H9 (cell line): ENCODE data around the gene GNAS-AS1. TPM values are rescaled to one million over a fixed set of nuclear protein-coding genes. Genes with fewer than 3 reads are reported as not detected.
A peak's percentile ranks its signal among the peaks of the same experiment; 100 is the strongest.

Experiments used
- DNase-seq: peaks from one replicate; pipeline ENCODE4 v3.0.0-alpha.2; 2017
- H2AFZ ChIP-seq: one replicate; pipeline ENCODE4 v1.6.1; 2013; ENCODE audit warnings: mild to moderate bottlenecking, low read length, control low read depth, moderate library complexity
- H2AK5ac ChIP-seq: 2 replicates; pipeline ENCODE4 v1.6.1; 2013; ENCODE audit warnings: low read length, control low read depth, mixed read lengths; ENCODE audit not compliant: insufficient read length
- H2BK120ac ChIP-seq: one replicate; pipeline ENCODE4 v1.6.1; 2013; ENCODE audit warnings: low read depth, mild to moderate bottlenecking, low read length, control low read depth, inconsistent platforms; ENCODE audit not compliant: poor library complexity, severe bottlenecking
- H2BK12ac ChIP-seq: 2 replicates; pipeline ENCODE4 v1.6.1; 2013; ENCODE audit warnings: low read length, control low read depth, mixed read lengths, low read depth; ENCODE audit not compliant: insufficient read length
- H2BK15ac ChIP-seq: 2 replicates; pipeline ENCODE4 v1.6.1; 2013; ENCODE audit warnings: low read depth, low read length, control low read depth
- H2BK20ac ChIP-seq: one replicate; pipeline ENCODE4 v1.6.1; 2013; ENCODE audit warnings: low read depth, mild to moderate bottlenecking, low read length, control low read depth, inconsistent platforms; ENCODE audit not compliant: poor library complexity, severe bottlenecking
- H2BK5ac ChIP-seq: 2 replicates; pipeline ENCODE4 v1.6.1; 2013; ENCODE audit warnings: low read length, control low read depth, mixed read lengths; ENCODE audit not compliant: insufficient read length
- H3K14ac ChIP-seq: 2 replicates; pipeline ENCODE4 v1.6.1; 2013; ENCODE audit warnings: low read length, control low read depth; ENCODE audit not compliant: insufficient read depth
- H3K18ac ChIP-seq: 2 replicates; pipeline ENCODE4 v1.6.1; 2013; ENCODE audit warnings: low read depth, mild to moderate bottlenecking, mixed read lengths, low read length, control low read depth; ENCODE audit not compliant: insufficient read length
- H3K23ac ChIP-seq: 2 replicates; pipeline ENCODE4 v1.6.1; 2013; ENCODE audit warnings: low read length, control low read depth, mixed read lengths, low read depth; ENCODE audit not compliant: insufficient read length
- H3K23me2 ChIP-seq: 2 replicates; pipeline ENCODE4 v1.6.1; 2013; ENCODE audit warnings: low read depth, mild to moderate bottlenecking, mixed read lengths, low read length, control low read depth; ENCODE audit not compliant: insufficient read length, poor library complexity, severe bottlenecking
- H3K27ac ChIP-seq: 2 replicates; pipeline ENCODE4 v1.5.1; 2013; ENCODE audit warnings: low read length, control low read depth, mixed read lengths, low read depth; ENCODE audit not compliant: insufficient read length
- H3K27me3 ChIP-seq: 2 replicates; pipeline ENCODE4 v1.6.1; 2013; ENCODE audit warnings: low read length, control low read depth, inconsistent platforms; ENCODE audit not compliant: insufficient read depth
- H3K4ac ChIP-seq: 2 replicates; pipeline ENCODE4 v1.6.1; 2013; ENCODE audit warnings: low read depth, mild to moderate bottlenecking, control low read depth, inconsistent platforms, low read length, moderate library complexity
- H3K4me1 ChIP-seq: 2 replicates; pipeline ENCODE4 v1.6.1; 2013; ENCODE audit warnings: low read length, control low read depth, inconsistent platforms; ENCODE audit not compliant: insufficient read depth
- H3K4me2 ChIP-seq: 2 replicates; pipeline ENCODE4 v1.6.1; 2013; ENCODE audit warnings: low read length, control low read depth, mixed read lengths; ENCODE audit not compliant: insufficient read length, insufficient read depth
- H3K56ac ChIP-seq: 2 replicates; pipeline ENCODE4 v1.6.1; 2013; ENCODE audit warnings: low read depth, mild to moderate bottlenecking, mixed read lengths, low read length, control low read depth; ENCODE audit not compliant: insufficient read length
- H3K79me1 ChIP-seq: 2 replicates; pipeline ENCODE4 v1.6.1; 2013; ENCODE audit warnings: low read depth, mild to moderate bottlenecking, moderate library complexity, low read length, control low read depth, inconsistent platforms; ENCODE audit not compliant: insufficient read depth, poor library complexity, severe bottlenecking
- H3K79me2 ChIP-seq: 2 replicates; pipeline ENCODE4 v1.6.1; 2013; ENCODE audit warnings: low read length, control low read depth, inconsistent platforms; ENCODE audit not compliant: insufficient read depth
- H3K9ac ChIP-seq: 2 replicates; pipeline ENCODE4 v1.6.1; 2013; ENCODE audit warnings: low read length, control low read depth, mixed read lengths; ENCODE audit not compliant: insufficient read length; ENCODE audit errors: extremely low read depth
- H3K9me3 ChIP-seq: one replicate; pipeline ENCODE4 v1.6.1; 2013; ENCODE audit warnings: low read depth, low read length, inconsistent platforms; ENCODE audit not compliant: control insufficient read depth
- H3T11ph ChIP-seq: one replicate; pipeline ENCODE4 v1.6.1; 2013; ENCODE audit warnings: mild to moderate bottlenecking, low read length, control low read depth, inconsistent platforms
- H4K20me1 ChIP-seq: one replicate; pipeline ENCODE4 v1.6.1; 2013; ENCODE audit not compliant: control insufficient read depth, insufficient read length, insufficient read depth
- H4K5ac ChIP-seq: 2 replicates; pipeline ENCODE4 v1.6.1; 2013; ENCODE audit warnings: low read depth, mild to moderate bottlenecking, mixed read lengths, low read length, control low read depth; ENCODE audit not compliant: insufficient read length
- H4K8ac ChIP-seq: replicated peaks from 2 replicates; pipeline ENCODE4 v1.6.1; 2013; ENCODE audit warnings: low read length, control low read depth, mixed read lengths, low read depth; ENCODE audit not compliant: insufficient read length
- H4K91ac ChIP-seq: 2 replicates; pipeline ENCODE4 v1.6.1; 2013; ENCODE audit warnings: low read depth, mild to moderate bottlenecking, moderate library complexity, mixed read lengths, low read length, control low read depth; ENCODE audit not compliant: insufficient read length
- H3K27ac Mint-ChIP-seq, 3 experiments: 2 replicates in 2 of 3; 3 replicates in 1 of 3; pipeline ENCODE4 v1.8.0; 2020 to 2021; ENCODE audit warnings: mixed read lengths in 3 of 3, mild to moderate bottlenecking in 1 of 3, moderate library complexity in 1 of 3
- H3K27me3 Mint-ChIP-seq: 2 replicates; pipeline ENCODE4 v1.8.0; 2021; ENCODE audit warnings: low read depth, mild to moderate bottlenecking, moderate library complexity, mixed read lengths
- H3K36me3 Mint-ChIP-seq, 3 experiments: 2 replicates in 2 of 3; 3 replicates in 1 of 3; pipeline ENCODE4 v1.8.0; 2020 to 2021; ENCODE audit warnings: low read depth in 3 of 3, mixed read lengths in 3 of 3; ENCODE audit not compliant: insufficient read depth in 1 of 3
- H3K4me1 Mint-ChIP-seq, 2 experiments: 2 replicates each; pipeline ENCODE4 v1.8.0; 2020; ENCODE audit warnings: mixed read lengths in 2 of 2
- H3K4me3 Mint-ChIP-seq, 2 experiments: 2 replicates in 1 of 2; 3 replicates in 1 of 2; pipeline ENCODE4 v1.8.0; 2020 to 2021; ENCODE audit warnings: mild to moderate bottlenecking in 2 of 2, mixed read lengths in 2 of 2, moderate library complexity in 1 of 2
- H3K9me3 Mint-ChIP-seq, 2 experiments: 2 replicates in 1 of 2; 3 replicates in 1 of 2; pipeline ENCODE4 v1.8.0; 2020; ENCODE audit warnings: mild to moderate bottlenecking in 2 of 2, mixed read lengths in 2 of 2, moderate library complexity in 1 of 2
- WGBS: extraction: QIAGEN DNeasy Blood & Tissue Kit; methylation state at CpG from one replicate; pipeline ENCODE4 v1.1.7; 2013; ENCODE audit warnings: missing lambda C conversion rate, low lambda C conversion rate, mixed read lengths; ENCODE audit not compliant: insufficient read length; ENCODE audit errors: extremely low coverage; 5-methylcytosine and 5-hydroxymethylcytosine counted together
- total RNA-seq: library from RNA; stranded (reverse); gene quantifications from 2 replicates; pipeline ENCODE4 v1.2.1, GENCODE V29; 2021
- TF ChIP-seq, protein P1 (sequence below): fragments of 200-600 bp; sonication (generic); conservative IDR thresholded peaks from 3 replicates; pipeline ENCODE4 v1.8.0; 2021; ENCODE audit warnings: antibody characterized with exemption, mild to moderate bottlenecking

GNAS-AS1 gene
- total RNA-seq, 1 experiment from 2014 or later = 11.3 TPM

DNA sequence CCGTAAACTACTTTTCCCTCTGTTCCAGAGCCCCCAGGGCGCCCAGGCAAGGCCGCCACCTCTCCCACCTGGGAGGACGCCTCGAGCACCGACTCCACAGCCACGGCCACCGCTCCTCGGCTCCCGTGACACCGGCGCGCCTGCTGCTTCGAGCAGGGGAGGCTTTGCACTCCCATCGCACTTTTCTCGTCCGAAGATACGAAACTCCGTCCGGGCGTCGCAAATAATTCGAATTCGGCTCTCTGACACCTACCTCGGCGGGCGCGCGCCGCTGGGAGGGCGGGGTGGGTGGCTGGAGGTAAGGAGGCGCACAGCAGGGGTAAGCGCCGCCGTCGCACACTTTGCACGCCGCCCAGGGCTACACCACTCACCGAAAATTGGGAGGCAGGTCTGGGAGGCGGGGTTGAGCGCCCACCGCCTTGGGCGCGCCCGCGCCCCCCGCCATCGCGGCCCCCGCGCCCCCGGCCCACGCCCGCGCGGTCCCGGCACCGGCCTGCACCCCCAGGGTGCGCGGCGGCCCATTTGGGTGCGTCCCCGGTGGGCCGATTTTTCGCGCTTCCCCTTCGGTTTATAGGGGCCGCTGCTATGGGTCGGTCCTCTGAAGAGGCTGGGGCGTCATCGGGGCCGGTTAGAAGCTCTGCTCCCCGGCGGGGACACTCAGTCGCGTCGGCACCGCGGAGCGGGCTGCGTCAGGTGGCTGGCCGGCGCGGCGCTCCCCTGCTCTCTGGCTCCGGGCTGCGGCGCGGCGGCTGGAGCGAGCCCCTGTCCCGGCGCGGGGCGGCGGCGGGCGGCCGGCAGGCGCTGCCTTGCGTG lies 38.0 kb upstream of the GNAS-AS1 start:
- peaks cover 10 to 33% (median 13%) of the 10 kb centered on the region in 3 experiments for H3K36me3 Mint-ChIP-seq
- Histone ChIP-seq H3K79me2 (peaks cover 5% of the 10 kb centered on the region; the same call in 1 of the 2 replicates), H3K4ac (no peak overlapping the region), H4K5ac (no peak overlapping the region), H3K79me1 (no peaks in the 10 kb centered on the region), H3K4me1 (peaks cover under 1% of the 10 kb centered on the region; the same call in 1 of the 2 replicates), H2BK120ac (no peak overlapping the region), H4K20me1 (no peaks in the 10 kb centered on the region), H3K4me2 (peak overlapping the region; percentile 22), H2BK15ac (no peak overlapping the region), H2BK5ac (no peak overlapping the region), H2AK5ac (no peak overlapping the region), H3K23me2 (peaks cover 6% of the 10 kb centered on the region), H3K18ac (no peak overlapping the region), H3T11ph (no peak overlapping the region), H3K9me3 (no peaks in the 10 kb centered on the region), H3K9ac (peak overlapping the region; percentile 18), H4K8ac (no peak overlapping the region), H3K23ac (no peak overlapping the region), H4K91ac (no peak overlapping the region), H3K14ac (no peak overlapping the region; the same call in 1 of the 2 replicates), H3K27me3 (no peaks in the 10 kb centered on the region; the same call in 1 of the 2 replicates), H2AFZ (no peak overlapping the region), H2BK12ac (no peak overlapping the region), H3K56ac (no peak overlapping the region), H3K27ac (no peak overlapping the region), H2BK20ac (no peak overlapping the region)
- H3K27me3 Mint-ChIP-seq = no peaks in the 10 kb centered on the region; the same call in 1 of the 2 replicates
- H3K4me3 Mint-ChIP-seq = peak overlapping the region; percentile 83 to 86
- WGBS = no CpG with 5 or more reads among the region's 101 CpGs
- peaks cover 2 to 7% of the 10 kb centered on the region in 2 experiments; a peak in 4 of 5 replicates for H3K9me3 Mint-ChIP-seq
- H3K4me1 Mint-ChIP-seq = peaks cover 19 to 23% of the 10 kb centered on the region in 2 experiments
- DNase-seq = peak; percentile 90
- H3K27ac Mint-ChIP-seq = peak overlapping the region in 2 of 3 experiments; percentile 76 to 88; a peak in 3 of 7 replicates
- TF ChIP-seq, protein P1, sequence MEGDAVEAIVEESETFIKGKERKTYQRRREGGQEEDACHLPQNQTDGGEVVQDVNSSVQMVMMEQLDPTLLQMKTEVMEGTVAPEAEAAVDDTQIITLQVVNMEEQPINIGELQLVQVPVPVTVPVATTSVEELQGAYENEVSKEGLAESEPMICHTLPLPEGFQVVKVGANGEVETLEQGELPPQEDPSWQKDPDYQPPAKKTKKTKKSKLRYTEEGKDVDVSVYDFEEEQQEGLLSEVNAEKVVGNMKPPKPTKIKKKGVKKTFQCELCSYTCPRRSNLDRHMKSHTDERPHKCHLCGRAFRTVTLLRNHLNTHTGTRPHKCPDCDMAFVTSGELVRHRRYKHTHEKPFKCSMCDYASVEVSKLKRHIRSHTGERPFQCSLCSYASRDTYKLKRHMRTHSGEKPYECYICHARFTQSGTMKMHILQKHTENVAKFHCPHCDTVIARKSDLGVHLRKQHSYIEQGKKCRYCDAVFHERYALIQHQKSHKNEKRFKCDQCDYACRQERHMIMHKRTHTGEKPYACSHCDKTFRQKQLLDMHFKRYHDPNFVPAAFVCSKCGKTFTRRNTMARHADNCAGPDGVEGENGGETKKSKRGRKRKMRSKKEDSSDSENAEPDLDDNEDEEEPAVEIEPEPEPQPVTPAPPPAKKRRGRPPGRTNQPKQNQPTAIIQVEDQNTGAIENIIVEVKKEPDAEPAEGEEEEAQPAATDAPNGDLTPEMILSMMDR = no peak
